Tibial nerve (tissue), 4 donors: ENCODE data around the gene VRK1.

ENCODE experiments used
- EP300 ChIP-seq, 2 donors: sonication (generic); formaldehyde crosslinking; IDR thresholded peaks; one replicate each; pipeline ENCODE4 v1.6.1; 2017; ENCODE audit warnings: antibody characterized with exemption in 2 of 2, mild to moderate bottlenecking in 1 of 2
- POLR2A ChIP-seq, 2 donors: fragments of 450-650 bp; IDR thresholded peaks; one replicate each; pipeline ENCODE4 v1.6.1; 2017; ENCODE audit warnings: antibody characterized with exemption in 2 of 2, mild to moderate bottlenecking in 2 of 2, moderate library complexity in 2 of 2
- TF ChIP-seq, protein P1 (sequence below), 5 experiments: fragments of 200-600 bp in 3 of 5; fragments of 450-650 bp in 2 of 5; sonication (generic) in 3 of 5; IDR thresholded peaks; one replicate each; pipeline ENCODE4 v1.5.1; 2016 to 2019; ENCODE audit warnings: antibody characterized with exemption in 5 of 5, mild to moderate bottlenecking in 3 of 5, moderate library complexity in 2 of 5

DNA sequence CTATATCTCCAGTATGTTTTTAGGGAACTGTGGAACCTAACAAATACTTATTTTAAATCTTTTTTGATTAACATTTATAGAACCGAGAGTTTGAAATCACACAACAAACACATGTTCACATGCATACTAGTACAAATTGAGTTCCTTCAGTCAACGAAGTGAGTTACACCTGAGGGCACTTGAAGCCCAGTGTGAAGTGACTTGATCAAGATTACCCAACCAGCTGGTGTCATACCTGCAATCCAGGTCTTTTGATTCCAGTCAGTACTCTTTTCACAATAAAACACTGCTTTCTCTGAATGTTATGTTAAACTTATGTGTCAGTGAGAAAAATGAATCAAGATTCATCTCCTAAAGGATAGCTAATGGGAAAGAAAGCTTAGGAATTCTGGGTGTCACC is 35.2 kb downstream of the VRK1 start:
- TF ChIP-seq EP300 (IDR thresholded peaks at IDR 0.05) (no peak), POLR2A (IDR thresholded peaks at IDR 0.05) (no peak)
- TF ChIP-seq, protein P1, sequence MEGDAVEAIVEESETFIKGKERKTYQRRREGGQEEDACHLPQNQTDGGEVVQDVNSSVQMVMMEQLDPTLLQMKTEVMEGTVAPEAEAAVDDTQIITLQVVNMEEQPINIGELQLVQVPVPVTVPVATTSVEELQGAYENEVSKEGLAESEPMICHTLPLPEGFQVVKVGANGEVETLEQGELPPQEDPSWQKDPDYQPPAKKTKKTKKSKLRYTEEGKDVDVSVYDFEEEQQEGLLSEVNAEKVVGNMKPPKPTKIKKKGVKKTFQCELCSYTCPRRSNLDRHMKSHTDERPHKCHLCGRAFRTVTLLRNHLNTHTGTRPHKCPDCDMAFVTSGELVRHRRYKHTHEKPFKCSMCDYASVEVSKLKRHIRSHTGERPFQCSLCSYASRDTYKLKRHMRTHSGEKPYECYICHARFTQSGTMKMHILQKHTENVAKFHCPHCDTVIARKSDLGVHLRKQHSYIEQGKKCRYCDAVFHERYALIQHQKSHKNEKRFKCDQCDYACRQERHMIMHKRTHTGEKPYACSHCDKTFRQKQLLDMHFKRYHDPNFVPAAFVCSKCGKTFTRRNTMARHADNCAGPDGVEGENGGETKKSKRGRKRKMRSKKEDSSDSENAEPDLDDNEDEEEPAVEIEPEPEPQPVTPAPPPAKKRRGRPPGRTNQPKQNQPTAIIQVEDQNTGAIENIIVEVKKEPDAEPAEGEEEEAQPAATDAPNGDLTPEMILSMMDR (IDR thresholded peaks at IDR 0.05): no peak
